Measurements from ENCODE around the gene NT5DC1. TPM values are rescaled to one million over a fixed set of nuclear protein-coding genes. Genes with fewer than 3 reads are reported as not detected.

The NT5DC1 gene
- total RNA-seq, 1 donor from 2014 or later = 21.6 TPM

GRCh38 chr6:116210750-116211425 lies 110.2 kb downstream of the NT5DC1 start:
- H3K4me3 Mint-ChIP-seq (ENCODE audit: unreplicated experiment) = no peak overlapping the region
- TF ChIP-seq, protein P1, sequence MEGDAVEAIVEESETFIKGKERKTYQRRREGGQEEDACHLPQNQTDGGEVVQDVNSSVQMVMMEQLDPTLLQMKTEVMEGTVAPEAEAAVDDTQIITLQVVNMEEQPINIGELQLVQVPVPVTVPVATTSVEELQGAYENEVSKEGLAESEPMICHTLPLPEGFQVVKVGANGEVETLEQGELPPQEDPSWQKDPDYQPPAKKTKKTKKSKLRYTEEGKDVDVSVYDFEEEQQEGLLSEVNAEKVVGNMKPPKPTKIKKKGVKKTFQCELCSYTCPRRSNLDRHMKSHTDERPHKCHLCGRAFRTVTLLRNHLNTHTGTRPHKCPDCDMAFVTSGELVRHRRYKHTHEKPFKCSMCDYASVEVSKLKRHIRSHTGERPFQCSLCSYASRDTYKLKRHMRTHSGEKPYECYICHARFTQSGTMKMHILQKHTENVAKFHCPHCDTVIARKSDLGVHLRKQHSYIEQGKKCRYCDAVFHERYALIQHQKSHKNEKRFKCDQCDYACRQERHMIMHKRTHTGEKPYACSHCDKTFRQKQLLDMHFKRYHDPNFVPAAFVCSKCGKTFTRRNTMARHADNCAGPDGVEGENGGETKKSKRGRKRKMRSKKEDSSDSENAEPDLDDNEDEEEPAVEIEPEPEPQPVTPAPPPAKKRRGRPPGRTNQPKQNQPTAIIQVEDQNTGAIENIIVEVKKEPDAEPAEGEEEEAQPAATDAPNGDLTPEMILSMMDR (IDR thresholded peaks at IDR 0.05; ENCODE audit: partially characterized antibody, unreplicated experiment) = no peak
- H3K27me3 Mint-ChIP-seq (ENCODE audit: unreplicated experiment) = no peaks in the 10 kb centered on the region
- no peak overlapping the region for H3K27ac Mint-ChIP-seq (ENCODE audit: unreplicated experiment)
- no peaks in the 10 kb centered on the region for H3K9me3 Mint-ChIP-seq (ENCODE audit: unreplicated experiment)
- no peak for DNase-seq
- H3K36me3 Mint-ChIP-seq (ENCODE audit: unreplicated experiment) = no peaks in the 10 kb centered on the region
- H3K4me1 Mint-ChIP-seq (ENCODE audit: low read depth, unreplicated experiment) = no peaks in the 10 kb centered on the region

DNA sequence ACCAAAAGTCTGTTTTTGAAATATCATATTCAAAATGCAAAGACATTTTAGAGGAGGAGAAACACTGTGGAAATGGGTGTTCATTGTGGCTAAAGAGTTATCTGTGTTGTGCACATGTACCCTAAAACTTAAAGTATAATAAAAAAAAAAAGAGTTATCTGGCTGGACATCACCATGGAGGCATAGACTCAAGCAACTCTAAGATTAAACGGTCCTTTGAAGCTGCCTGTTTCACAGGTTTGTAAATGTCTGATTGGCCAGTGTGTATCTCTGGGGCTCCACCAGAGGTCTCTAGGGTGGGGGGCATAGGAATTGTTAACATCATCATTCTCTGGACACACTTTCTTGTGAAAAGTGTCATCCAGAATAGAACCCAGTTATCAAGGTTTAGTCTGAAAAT lies 114.0 kb downstream of the NT5DC1 start:
- TF ChIP-seq, protein P1 (IDR thresholded peaks at IDR 0.05; ENCODE audit: partially characterized antibody, unreplicated experiment) = no peak
- no peak for DNase-seq
- H3K4me3 Mint-ChIP-seq (ENCODE audit: unreplicated experiment) = no peak overlapping the region
- H3K36me3 Mint-ChIP-seq (ENCODE audit: unreplicated experiment) = no peaks in the 10 kb centered on the region
- no peak overlapping the region for H3K27ac Mint-ChIP-seq (ENCODE audit: unreplicated experiment)
- H3K27me3 Mint-ChIP-seq (ENCODE audit: unreplicated experiment) = peaks cover 4% of the 10 kb centered on the region
- peaks cover 9% of the 10 kb centered on the region for H3K4me1 Mint-ChIP-seq (ENCODE audit: low read depth, unreplicated experiment)
- no peaks in the 10 kb centered on the region for H3K9me3 Mint-ChIP-seq (ENCODE audit: unreplicated experiment)

DNA sequence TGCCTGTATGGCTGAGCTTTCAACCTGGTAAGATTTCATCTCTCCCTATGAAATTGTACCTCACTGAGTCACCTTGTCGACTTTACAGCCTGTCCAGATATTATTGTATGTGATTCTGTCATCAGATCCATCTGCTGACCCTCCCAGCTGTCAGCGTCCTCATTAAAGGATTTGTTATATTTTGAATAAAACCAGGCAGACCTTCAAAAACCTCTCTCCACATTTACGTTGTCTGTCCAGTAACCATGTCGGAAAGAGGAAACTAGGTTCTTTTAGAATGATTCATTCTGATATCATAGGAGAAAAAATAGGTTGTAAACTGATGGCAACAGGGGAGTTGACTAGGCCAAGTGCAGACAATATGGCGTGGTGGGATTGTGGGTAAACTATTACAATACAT lies 114.8 kb downstream of the NT5DC1 start:
- peaks cover 11% of the 10 kb centered on the region for H3K4me1 Mint-ChIP-seq (ENCODE audit: low read depth, unreplicated experiment)
- H3K27me3 Mint-ChIP-seq (ENCODE audit: unreplicated experiment) = peaks cover 8% of the 10 kb centered on the region
- H3K4me3 Mint-ChIP-seq (ENCODE audit: unreplicated experiment) = no peak overlapping the region
- no peaks in the 10 kb centered on the region for H3K36me3 Mint-ChIP-seq (ENCODE audit: unreplicated experiment)
- TF ChIP-seq, protein P1 (IDR thresholded peaks at IDR 0.05; ENCODE audit: partially characterized antibody, unreplicated experiment) = no peak
- H3K27ac Mint-ChIP-seq (ENCODE audit: unreplicated experiment) = no peak overlapping the region
- H3K9me3 Mint-ChIP-seq (ENCODE audit: unreplicated experiment) = no peaks in the 10 kb centered on the region
- DNase-seq = no peak

GRCh38 chr6:116217069-116217468 lies 116.4 kb downstream of the NT5DC1 start:
- H3K4me1 Mint-ChIP-seq (ENCODE audit: low read depth, unreplicated experiment) = peaks cover 20% of the 10 kb centered on the region
- peaks cover 9% of the 10 kb centered on the region for H3K27me3 Mint-ChIP-seq (ENCODE audit: unreplicated experiment)
- H3K36me3 Mint-ChIP-seq (ENCODE audit: unreplicated experiment) = no peaks in the 10 kb centered on the region
- no peaks in the 10 kb centered on the region for H3K9me3 Mint-ChIP-seq (ENCODE audit: unreplicated experiment)
- no peak overlapping the region for H3K4me3 Mint-ChIP-seq (ENCODE audit: unreplicated experiment)
- no peak overlapping the region for H3K27ac Mint-ChIP-seq (ENCODE audit: unreplicated experiment)
- TF ChIP-seq, protein P1 (IDR thresholded peaks at IDR 0.05; ENCODE audit: partially characterized antibody, unreplicated experiment) = peak; percentile 70
- DNase-seq = no peak

DNA sequence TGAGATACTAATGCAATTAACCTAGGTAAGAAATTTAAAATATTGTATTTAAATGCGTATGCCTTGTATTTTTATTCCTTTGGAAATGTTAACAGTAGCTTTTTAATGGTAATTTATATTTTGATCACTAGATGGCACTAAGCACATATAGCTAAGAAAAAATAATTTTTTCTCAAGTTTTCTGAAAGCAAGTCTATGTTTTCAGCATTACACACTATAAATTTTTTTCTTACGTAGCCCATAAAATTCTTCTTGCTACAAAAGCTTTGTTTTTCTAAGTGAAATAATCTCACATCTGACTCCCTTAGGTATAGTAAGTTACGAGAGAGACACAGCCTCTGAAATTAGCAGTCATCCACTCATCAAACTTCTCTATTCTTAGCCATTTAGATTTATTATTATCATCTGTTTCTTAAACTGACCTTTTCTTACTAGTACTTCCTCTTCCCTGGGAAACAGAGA lies 117.5 kb downstream of the NT5DC1 start:
- peaks cover 21% of the 10 kb centered on the region for H3K4me1 Mint-ChIP-seq (ENCODE audit: low read depth, unreplicated experiment)
- no peaks in the 10 kb centered on the region for H3K9me3 Mint-ChIP-seq (ENCODE audit: unreplicated experiment)
- no peak for DNase-seq
- no peaks in the 10 kb centered on the region for H3K36me3 Mint-ChIP-seq (ENCODE audit: unreplicated experiment)
- TF ChIP-seq, protein P1 (IDR thresholded peaks at IDR 0.05; ENCODE audit: partially characterized antibody, unreplicated experiment) = peak; percentile 69
- H3K27me3 Mint-ChIP-seq (ENCODE audit: unreplicated experiment) = peaks cover 9% of the 10 kb centered on the region
- H3K27ac Mint-ChIP-seq (ENCODE audit: unreplicated experiment) = no peak overlapping the region
- H3K4me3 Mint-ChIP-seq (ENCODE audit: unreplicated experiment) = no peak overlapping the region

Data from glutamatergic neuron (in vitro differentiated cells).